ENCODE results near the gene TMEM187. TPM values are rescaled to one million over a fixed set of nuclear protein-coding genes. Genes with fewer than 3 reads are reported as not detected.

TMEM187 gene
- total RNA-seq, 2 experiments from 2014 or later = 5.9 to 6.2 TPM

GRCh38 chrX:154006947-154007346 is 34.4 kb downstream of the TMEM187 start:
- ChIA-PET CTCF (no interaction called here), POLR2A (interaction anchor here (1.0 kb wide), 1 partner anchor 17 kb away, joined by 3 read pairs; no protein-coding TSS in a partner anchor)
- no peaks in the 10 kb centered on the region for H3K9me3 Mint-ChIP-seq (ENCODE audit: insufficient read depth)
- DNase-seq (no peak), ATAC-seq (no peak)
- H3K27me3 Mint-ChIP-seq (ENCODE audit: low read depth) = no peaks in the 10 kb centered on the region
- no peak overlapping the region for H3K27ac Mint-ChIP-seq
- no peak overlapping the region for H3K4me3 Mint-ChIP-seq
- peaks cover 38% of the 10 kb centered on the region for H3K36me3 Mint-ChIP-seq (ENCODE audit: low read depth)
- peaks cover 10% of the 10 kb centered on the region for H3K4me1 Mint-ChIP-seq (ENCODE audit: low read depth)

- Mint-ChIP-seq H3K27me3 (ENCODE audit: low read depth) (no peaks in the 10 kb centered on the region), H3K9me3 (ENCODE audit: insufficient read depth) (no peaks in the 10 kb centered on the region), H3K4me1 (ENCODE audit: low read depth) (peaks cover 2% of the 10 kb centered on the region), H3K36me3 (ENCODE audit: low read depth) (peaks cover 44% of the 10 kb centered on the region), H3K4me3 (no peak overlapping the region), H3K27ac (peak overlapping the region; percentile 34)
- no peak for ATAC-seq
- POLR2A ChIA-PET = interaction anchor here (0.8 kb wide), 1 partner anchor 27 kb away, joined by 3 read pairs; no protein-coding TSS in a partner anchor
- DNase-seq = no peak
- CTCF ChIA-PET = no interaction called here
These were observed 36.0 kb downstream of the TMEM187 start for GRCh38 chrX:154008521-154008920.

GRCh38 chrX:154010330-154011087 is 38.0 kb downstream of the TMEM187 start:
- no peak for DNase-seq
- H3K36me3 Mint-ChIP-seq (ENCODE audit: low read depth) = peaks cover 55% of the 10 kb centered on the region
- H3K4me3 Mint-ChIP-seq = no peak overlapping the region
- no peaks in the 10 kb centered on the region for H3K9me3 Mint-ChIP-seq (ENCODE audit: insufficient read depth)
- no peaks in the 10 kb centered on the region for H3K27me3 Mint-ChIP-seq (ENCODE audit: low read depth)
- no peak for ATAC-seq
- peaks cover 14% of the 10 kb centered on the region for H3K4me1 Mint-ChIP-seq (ENCODE audit: low read depth)
- ChIA-PET POLR2A (interaction anchor here (0.7 kb wide), 1 partner anchor 18 kb away, joined by 3 read pairs; no protein-coding TSS in a partner anchor), CTCF (no interaction called here)
- no peak overlapping the region for H3K27ac Mint-ChIP-seq

- no peak overlapping the region for H3K27ac Mint-ChIP-seq
- no peak overlapping the region for H3K4me3 Mint-ChIP-seq
- H3K4me1 Mint-ChIP-seq (ENCODE audit: low read depth) = peaks cover 19% of the 10 kb centered on the region
- DNase-seq (no peak), ATAC-seq (no peak)
- no peaks in the 10 kb centered on the region for H3K9me3 Mint-ChIP-seq (ENCODE audit: insufficient read depth)
- ChIA-PET CTCF (interaction anchor here (1.4 to 3.4 kb wide), 3 partner anchors 10 to 45 kb away, joined by 4 to 24 read pairs (median 8); no protein-coding TSS in a partner anchor), POLR2A (interaction anchor here (0.8 kb wide), 1 partner anchor 16 kb away, joined by 3 read pairs; no protein-coding TSS in a partner anchor)
- H3K27me3 Mint-ChIP-seq (ENCODE audit: low read depth) = no peaks in the 10 kb centered on the region
- peaks cover 54% of the 10 kb centered on the region for H3K36me3 Mint-ChIP-seq (ENCODE audit: low read depth)
These were observed 39.1 kb downstream of the TMEM187 start for GRCh38 chrX:154011376-154012335.

GRCh38 chrX:154012336-154012991 is 39.9 kb downstream of the TMEM187 start:
- H3K9me3 Mint-ChIP-seq (ENCODE audit: insufficient read depth) = no peaks in the 10 kb centered on the region
- no peaks in the 10 kb centered on the region for H3K27me3 Mint-ChIP-seq (ENCODE audit: low read depth)
- ATAC-seq = no peak
- peaks cover 56% of the 10 kb centered on the region for H3K36me3 Mint-ChIP-seq (ENCODE audit: low read depth)
- ChIA-PET CTCF (interaction anchor here (0.9 to 3.4 kb wide), 10 partner anchors 10 to 322 kb away, joined by 3 to 24 read pairs (median 4); partner anchors contain the start of gene TMEM187), POLR2A (interaction anchor here (0.5 to 2.0 kb wide), 3 partner anchors 10 to 28 kb away, joined by 3 to 11 read pairs (median 3); no protein-coding TSS in a partner anchor)
- DNase-seq = no peak
- H3K4me3 Mint-ChIP-seq = no peak overlapping the region
- H3K4me1 Mint-ChIP-seq (ENCODE audit: low read depth) = peaks cover 19% of the 10 kb centered on the region
- no peak overlapping the region for H3K27ac Mint-ChIP-seq

GRCh38 chrX:154013001-154013421 is 40.5 kb downstream of the TMEM187 start:
- DNase-seq (no peak), ATAC-seq (no peak)
- peaks cover 54% of the 10 kb centered on the region for H3K36me3 Mint-ChIP-seq (ENCODE audit: low read depth)
- H3K27me3 Mint-ChIP-seq (ENCODE audit: low read depth) = no peaks in the 10 kb centered on the region
- ChIA-PET POLR2A (interaction anchor here (0.5 to 2.0 kb wide), 3 partner anchors 10 to 27 kb away, joined by 3 to 11 read pairs (median 3); no protein-coding TSS in a partner anchor), CTCF (interaction anchor here (0.9 to 3.4 kb wide), 15 partner anchors 8 to 321 kb away, joined by 3 to 24 read pairs (median 5); partner anchors contain the start of gene TMEM187)
- no peak overlapping the region for H3K4me3 Mint-ChIP-seq
- no peak overlapping the region for H3K27ac Mint-ChIP-seq
- H3K4me1 Mint-ChIP-seq (ENCODE audit: low read depth) = peaks cover 19% of the 10 kb centered on the region
- no peaks in the 10 kb centered on the region for H3K9me3 Mint-ChIP-seq (ENCODE audit: insufficient read depth)

GRCh38 chrX:154013614-154014360 is 41.2 kb downstream of the TMEM187 start:
- Mint-ChIP-seq H3K27me3 (ENCODE audit: low read depth) (no peaks in the 10 kb centered on the region), H3K9me3 (ENCODE audit: insufficient read depth) (no peaks in the 10 kb centered on the region), H3K36me3 (ENCODE audit: low read depth) (peaks cover 56% of the 10 kb centered on the region), H3K4me3 (no peak overlapping the region), H3K4me1 (ENCODE audit: low read depth) (peaks cover 21% of the 10 kb centered on the region), H3K27ac (peak overlapping the region; percentile 34)
- DNase-seq (peak; percentile 56), ATAC-seq (peak; percentile 73)
- CTCF ChIA-PET = interaction anchor here (0.7 to 3.4 kb wide), 17 partner anchors 9 to 320 kb away, joined by 3 to 24 read pairs (median 4); partner anchors contain the start of gene TMEM187
- POLR2A ChIA-PET = interaction anchor here (1.0 to 2.0 kb wide), 2 partner anchors 11 to 46 kb away, joined by 3 to 11 read pairs; no protein-coding TSS in a partner anchor

GRCh38 chrX:154014429-154015380 is 42.2 kb downstream of the TMEM187 start:
- ChIA-PET CTCF (interaction anchor here (0.8 to 3.4 kb wide), 9 partner anchors 10 to 41 kb away, joined by 3 to 24 read pairs (median 5); partner anchors contain the start of gene TMEM187), POLR2A (interaction anchor here (1.0 to 2.0 kb wide), 2 partner anchors 12 to 47 kb away, joined by 3 to 11 read pairs; no protein-coding TSS in a partner anchor)
- DNase-seq (no peak), ATAC-seq (no peak)
- Mint-ChIP-seq H3K36me3 (ENCODE audit: low read depth) (peaks cover 58% of the 10 kb centered on the region), H3K9me3 (ENCODE audit: insufficient read depth) (no peaks in the 10 kb centered on the region), H3K4me1 (ENCODE audit: low read depth) (peaks cover 21% of the 10 kb centered on the region), H3K4me3 (peak overlapping the region; percentile 28), H3K27me3 (ENCODE audit: low read depth) (no peaks in the 10 kb centered on the region), H3K27ac (peak overlapping the region; percentile 78)

- Mint-ChIP-seq H3K36me3 (ENCODE audit: low read depth) (peaks cover 52% of the 10 kb centered on the region), H3K4me1 (ENCODE audit: low read depth) (peaks cover 21% of the 10 kb centered on the region), H3K9me3 (ENCODE audit: insufficient read depth) (no peaks in the 10 kb centered on the region), H3K27ac (peak overlapping the region; percentile 72), H3K27me3 (ENCODE audit: low read depth) (no peaks in the 10 kb centered on the region), H3K4me3 (peak overlapping the region; percentile 3)
- CTCF ChIA-PET = no interaction called here
- POLR2A ChIA-PET = no interaction called here
- DNase-seq (no peak), ATAC-seq (no peak)
These were observed 43.2 kb downstream of the TMEM187 start for GRCh38 chrX:154015581-154016264.
